HG02885 (cell line): ENCODE results near the gene BOC.

ENCODE experiments used
- ATAC-seq: cut with Tn5 transposase; IDR thresholded peaks from one replicate; pipeline ENCODE4 v1.9.1; 2021; ENCODE audit warnings: mild to moderate bottlenecking; ENCODE audit not compliant: unreplicated experiment, poor library complexity

The BOC gene

GRCh38 chr3:113222451-113223086, 11.2 kb downstream of the BOC start:
- ATAC-seq = no peak

GRCh38 chr3:113223475-113224281, 12.3 kb downstream of the BOC start:
- ATAC-seq = peak; percentile 83

GRCh38 chr3:113225286-113225685, 13.9 kb downstream of the BOC start:
- ATAC-seq = no peak

GRCh38 chr3:113226491-113226890, 15.1 kb downstream of the BOC start:
- no peak for ATAC-seq

GRCh38 chr3:113227146-113227545, 15.8 kb downstream of the BOC start:
- no peak for ATAC-seq

- no peak for ATAC-seq
These were observed 17.3 kb downstream of the BOC start for GRCh38 chr3:113228498-113229286.

- ATAC-seq = no peak
These were observed 20.0 kb downstream of the BOC start for GRCh38 chr3:113231391-113231790.

GRCh38 chr3:113231827-113232253, 20.5 kb downstream of the BOC start:
- no peak for ATAC-seq

- no peak for ATAC-seq
These were observed 21.0 kb downstream of the BOC start for GRCh38 chr3:113232342-113232741.

- ATAC-seq = no peak
These were observed 22.1 kb downstream of the BOC start for GRCh38 chr3:113233497-113233896.

- ATAC-seq = no peak
These were observed 22.7 kb downstream of the BOC start for GRCh38 chr3:113234028-113234427.

GRCh38 chr3:113234688-113235260, 23.4 kb downstream of the BOC start:
- no peak for ATAC-seq

GRCh38 chr3:113238503-113238902, 27.1 kb downstream of the BOC start:
- ATAC-seq = no peak

- no peak for ATAC-seq
These were observed 29.5 kb downstream of the BOC start for GRCh38 chr3:113240841-113241240.

GRCh38 chr3:113241292-113242095, 30.1 kb downstream of the BOC start:
- no peak for ATAC-seq

- ATAC-seq = no peak
These were observed 30.8 kb downstream of the BOC start for GRCh38 chr3:113242096-113242581.

- ATAC-seq = no peak
These were observed 31.7 kb downstream of the BOC start for GRCh38 chr3:113243071-113243470.

GRCh38 chr3:113243846-113244245, 32.5 kb downstream of the BOC start:
- no peak for ATAC-seq

GRCh38 chr3:113245761-113246161, 34.4 kb downstream of the BOC start:
- no peak for ATAC-seq

- ATAC-seq = no peak
These were observed 35.7 kb downstream of the BOC start for GRCh38 chr3:113247068-113247467.
